Gastroesophageal sphincter (tissue), 3 donors: ENCODE results near the gene DAGLB.

Source experiments
- CTCF ChIP-seq, 4 experiments: fragments of 200-600 bp in 2 of 4; fragments of 450-650 bp in 2 of 4; sonication (generic) in 1 of 4; IDR thresholded peaks; one replicate each; pipeline ENCODE4 v1.5.1; 2017 to 2019; ENCODE audit warnings: antibody characterized with exemption in 4 of 4, mild to moderate bottlenecking in 2 of 4, moderate library complexity in 2 of 4
- POLR2A ChIP-seq, 2 donors: fragments of 450-650 bp; IDR thresholded peaks; one replicate each; pipeline ENCODE4 v1.6.1; 2017; ENCODE audit warnings: antibody characterized with exemption in 2 of 2, mild to moderate bottlenecking in 2 of 2, moderate library complexity in 1 of 2
- POLR2AphosphoS5 ChIP-seq: sonication (generic); formaldehyde crosslinking; IDR thresholded peaks from one replicate; pipeline ENCODE4 v1.6.1; 2017; ENCODE audit warnings: antibody characterized with exemption

GRCh38 chr7:6409091-6409490, 38.7 kb downstream of the DAGLB start:
- TF ChIP-seq POLR2AphosphoS5 (no peak), CTCF (IDR thresholded peaks at IDR 0.05) (no peak), POLR2A (IDR thresholded peaks at IDR 0.05) (no peak)
